GM12874 (cell line): ENCODE data around the gene QARS1.

Experiments
- CTCF ChIP-seq: IDR thresholded peaks from 2 replicates; pipeline ENCODE4 v1.5.1; 2011; ENCODE audit warnings: low read depth, mild to moderate bottlenecking, control low read depth, low read length, moderate library complexity; ENCODE audit not compliant: insufficient read depth

Gene QARS1

GRCh38 chr3:49133226-49133951 lies 28.8 kb upstream of the QARS1 start:
- TF ChIP-seq CTCF = no peak

GRCh38 chr3:49132437-49133225 lies 28.1 kb upstream of the QARS1 start, which contains the start of gene LAMB2:
LAMB2 (minus strand) TSS chr3:49133050; CDS start chr3:49132867, 183 bp downstream.
- no peak for TF ChIP-seq CTCF

- TF ChIP-seq CTCF = no peak
These were observed 27.5 kb upstream of the QARS1 start for GRCh38 chr3:49132073-49132436.

- no peak for TF ChIP-seq CTCF
These were observed 27.0 kb upstream of the QARS1 start for GRCh38 chr3:49131576-49131975.

GRCh38 chr3:49131040-49131439 lies 26.5 kb upstream of the QARS1 start:
- TF ChIP-seq CTCF = no peak

- peak; percentile 39 for TF ChIP-seq CTCF
These were observed 20.6 kb upstream of the QARS1 start for GRCh38 chr3:49124991-49125670.

GRCh38 chr3:49124203-49124602 lies 19.6 kb upstream of the QARS1 start:
- no peak for TF ChIP-seq CTCF
